Measurements from ENCODE around the gene CREB3L1.
A peak's percentile ranks its signal among the peaks of the same experiment; 100 is the strongest.

The CREB3L1 gene

GRCh38 chr11:46366661-46367161 is 89.2 kb downstream of the CREB3L1 start:
- Histone ChIP-seq H3K9ac (ENCODE audit: low read depth, low read length, poor library complexity, severe bottlenecking) (no peak overlapping the region), H3K4me1 (ENCODE audit: insufficient read depth, low read length, poor library complexity, severe bottlenecking) (peaks cover 21% of the 10 kb centered on the region), H3K36me3 (ENCODE audit: insufficient read depth, low read length) (peaks cover 59% of the 10 kb centered on the region; the same call in 1 of the 2 replicates), H3K27me3 (ENCODE audit: insufficient read depth, low read length, poor library complexity, severe bottlenecking) (no peaks in the 10 kb centered on the region), H3K79me2 (ENCODE audit: insufficient read depth, low read length) (peaks cover 67% of the 10 kb centered on the region), H2AFZ (ENCODE audit: low read length) (no peak overlapping the region), H3F3A (ENCODE audit: low read depth) (no peaks in the 10 kb centered on the region), H3K4me3 (ENCODE audit: low read length, poor library complexity, severe bottlenecking) (no peak overlapping the region), H4K20me1 (ENCODE audit: insufficient read depth, low read length, poor library complexity, severe bottlenecking) (peaks cover 63% of the 10 kb centered on the region), H3K9me2 (replicated peaks; ENCODE audit: low read depth, low read length) (no peaks in the 10 kb centered on the region), H3K4me2 (ENCODE audit: low read depth, low read length, poor library complexity, severe bottlenecking) (no peak overlapping the region), H3K9me3 (ENCODE audit: insufficient read depth, low read depth, low read length) (no peaks in the 10 kb centered on the region)
- TF ChIP-seq CTCF (conservative IDR thresholded peaks at IDR 0.05; ENCODE audit: low read length) (no peak), EZH2phosphoT487 (IDR thresholded peaks at IDR 0.05; ENCODE audit: borderline replicate concordance) (no peak)

DNA sequence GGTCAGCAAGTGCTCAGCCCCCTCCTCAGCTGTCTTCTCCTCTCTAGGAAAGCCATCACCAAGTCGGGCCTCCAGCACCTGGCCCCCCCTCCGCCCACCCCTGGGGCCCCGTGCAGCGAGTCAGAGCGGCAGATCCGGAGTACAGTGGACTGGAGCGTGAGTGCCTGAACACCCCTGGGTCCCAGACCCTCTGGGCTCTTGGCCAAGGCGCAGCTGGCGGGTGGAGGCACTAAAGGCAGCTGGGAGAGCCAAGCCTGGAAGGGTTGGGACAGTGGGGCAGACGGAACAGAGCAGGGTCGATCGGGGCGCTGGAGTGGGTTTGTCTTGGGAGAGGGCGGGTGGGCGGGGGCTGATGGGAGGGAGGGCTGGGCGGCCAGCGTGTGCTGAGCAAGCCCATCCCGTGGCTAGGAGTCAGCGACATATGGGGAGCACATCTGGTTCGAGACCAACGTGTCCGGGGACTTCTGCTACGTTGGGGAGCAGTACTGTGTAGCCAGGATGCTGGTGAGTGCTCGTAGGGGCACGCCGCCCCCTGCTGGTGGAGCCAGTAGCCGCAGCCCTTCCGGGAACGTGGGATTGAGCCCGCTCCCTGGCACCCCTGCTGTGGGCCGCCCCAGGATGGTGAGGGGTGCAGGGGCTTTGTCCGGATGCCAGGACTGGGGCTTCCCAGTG is 89.9 kb downstream of the CREB3L1 start:
- Histone ChIP-seq H3F3A (ENCODE audit: low read depth) (no peaks in the 10 kb centered on the region), H2AFZ (ENCODE audit: low read length) (no peak overlapping the region), H3K79me2 (ENCODE audit: insufficient read depth, low read length) (peaks cover 60% of the 10 kb centered on the region), H3K36me3 (ENCODE audit: insufficient read depth, low read length) (peaks cover 66% of the 10 kb centered on the region; the same call in 1 of the 2 replicates), H3K4me2 (ENCODE audit: low read depth, low read length, poor library complexity, severe bottlenecking) (no peak overlapping the region), H3K4me3 (ENCODE audit: low read length, poor library complexity, severe bottlenecking) (no peak overlapping the region), H3K4me1 (ENCODE audit: insufficient read depth, low read length, poor library complexity, severe bottlenecking) (peaks cover 14% of the 10 kb centered on the region), H3K9ac (ENCODE audit: low read depth, low read length, poor library complexity, severe bottlenecking) (no peak overlapping the region), H3K9me2 (replicated peaks; ENCODE audit: low read depth, low read length) (no peaks in the 10 kb centered on the region), H3K27me3 (ENCODE audit: insufficient read depth, low read length, poor library complexity, severe bottlenecking) (no peaks in the 10 kb centered on the region), H4K20me1 (ENCODE audit: insufficient read depth, low read length, poor library complexity, severe bottlenecking) (peaks cover 56% of the 10 kb centered on the region), H3K9me3 (ENCODE audit: insufficient read depth, low read depth, low read length) (no peaks in the 10 kb centered on the region)
- TF ChIP-seq EZH2phosphoT487 (IDR thresholded peaks at IDR 0.05; ENCODE audit: borderline replicate concordance) = no peak
- TF ChIP-seq CTCF (conservative IDR thresholded peaks at IDR 0.05; ENCODE audit: low read length) = peak; percentile 68

GRCh38 chr11:46367916-46368267 is 90.4 kb downstream of the CREB3L1 start:
- Histone ChIP-seq H3K9ac (ENCODE audit: low read depth, low read length, poor library complexity, severe bottlenecking) (no peak overlapping the region), H3K9me3 (ENCODE audit: insufficient read depth, low read depth, low read length) (no peaks in the 10 kb centered on the region), H3K4me1 (ENCODE audit: insufficient read depth, low read length, poor library complexity, severe bottlenecking) (peaks cover 9% of the 10 kb centered on the region), H3K36me3 (ENCODE audit: insufficient read depth, low read length) (peaks cover 69% of the 10 kb centered on the region; the same call in 1 of the 2 replicates), H3K9me2 (replicated peaks; ENCODE audit: low read depth, low read length) (no peaks in the 10 kb centered on the region), H3K79me2 (ENCODE audit: insufficient read depth, low read length) (peaks cover 55% of the 10 kb centered on the region), H3F3A (ENCODE audit: low read depth) (no peaks in the 10 kb centered on the region), H3K4me2 (ENCODE audit: low read depth, low read length, poor library complexity, severe bottlenecking) (no peak overlapping the region), H2AFZ (ENCODE audit: low read length) (no peak overlapping the region), H3K4me3 (ENCODE audit: low read length, poor library complexity, severe bottlenecking) (no peak overlapping the region), H3K27me3 (ENCODE audit: insufficient read depth, low read length, poor library complexity, severe bottlenecking) (no peaks in the 10 kb centered on the region), H4K20me1 (ENCODE audit: insufficient read depth, low read length, poor library complexity, severe bottlenecking) (peaks cover 51% of the 10 kb centered on the region)
- TF ChIP-seq CTCF (conservative IDR thresholded peaks at IDR 0.05; ENCODE audit: low read length) = no peak
- TF ChIP-seq EZH2phosphoT487 (IDR thresholded peaks at IDR 0.05; ENCODE audit: borderline replicate concordance) = no peak

Data from Loucy (cell line).